SKM-1 treated with dmso at 0.1 percent for 144 hours (cell line): Measurements from ENCODE around the gene PRMT5.
"Not testable (repeated sequence)": the region's sequence is repeated elsewhere in the genome, so short reads cannot be mapped to it uniquely, and the experiment has no call there.

ENCODE experiments used
- DNase-seq: peaks from one replicate; lab custom pipeline; 2025; ENCODE audit not compliant: unreplicated experiment; lab: John Stamatoyannopoulos, UW

The PRMT5 gene

DNA sequence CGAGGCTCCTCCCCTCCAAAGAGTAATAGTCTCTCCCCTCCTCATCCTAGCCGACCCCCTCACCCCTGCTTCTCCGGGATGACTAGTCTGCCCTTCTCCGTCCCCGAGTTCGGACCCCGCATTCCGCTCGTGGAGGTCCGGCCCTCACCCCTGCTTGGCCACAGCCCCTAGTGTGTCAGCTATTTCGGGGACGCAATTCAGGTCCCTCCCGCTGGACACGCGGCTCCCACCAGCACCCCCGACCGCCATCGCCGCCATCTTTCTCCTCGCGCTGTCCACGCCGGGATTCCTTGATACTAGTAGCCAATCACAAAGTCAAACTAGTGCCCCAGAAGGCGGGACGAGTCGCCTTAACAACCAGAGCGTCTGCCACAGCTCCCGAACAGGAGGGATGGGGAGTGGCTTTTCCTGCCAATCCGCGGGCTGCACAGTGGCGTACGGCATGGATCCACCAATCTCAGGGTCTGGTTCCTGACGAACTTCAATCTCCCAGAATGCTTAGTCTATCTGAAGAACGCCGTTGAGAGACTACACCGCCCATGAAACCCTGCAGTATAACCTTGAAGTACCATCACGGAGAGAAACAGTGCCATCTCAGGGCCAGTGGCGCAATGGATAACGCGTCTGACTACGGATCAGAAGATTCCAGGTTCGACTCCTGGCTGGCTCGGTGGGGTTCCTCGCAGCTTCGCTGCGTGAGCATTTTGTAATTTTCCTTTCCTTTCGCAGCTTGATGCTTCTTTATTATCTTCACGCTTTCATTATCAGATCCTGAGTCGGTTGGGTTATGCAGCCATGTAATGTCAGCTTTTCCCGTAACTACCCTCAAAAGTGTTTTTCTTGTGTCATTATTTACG is at the start of gene PRMT5:
TSS of gene PRMT5 (minus strand) at position 273 of the 857 bp plus-strand sequence. CDS start at position 258, 15 bp downstream.
- peak; percentile 92 for DNase-seq

DNA sequence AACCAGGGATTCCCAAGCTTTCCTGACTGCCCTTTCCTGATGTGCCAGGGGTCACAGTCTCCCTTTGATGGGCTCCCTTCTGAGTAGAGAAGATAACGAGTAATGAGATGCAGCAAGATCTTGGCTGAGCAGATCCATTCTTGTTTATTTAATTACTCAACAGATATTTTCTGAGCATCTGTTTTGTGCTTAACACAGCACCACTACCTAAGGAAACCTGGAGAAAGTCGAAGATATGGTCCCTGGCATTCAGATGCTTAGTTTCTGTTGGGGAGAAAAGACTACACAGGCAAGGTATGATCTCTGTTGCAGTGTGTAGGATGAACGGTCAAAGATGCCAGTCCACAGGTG is 49.3 kb upstream of the PRMT5 start:
- no peak for DNase-seq

DNA sequence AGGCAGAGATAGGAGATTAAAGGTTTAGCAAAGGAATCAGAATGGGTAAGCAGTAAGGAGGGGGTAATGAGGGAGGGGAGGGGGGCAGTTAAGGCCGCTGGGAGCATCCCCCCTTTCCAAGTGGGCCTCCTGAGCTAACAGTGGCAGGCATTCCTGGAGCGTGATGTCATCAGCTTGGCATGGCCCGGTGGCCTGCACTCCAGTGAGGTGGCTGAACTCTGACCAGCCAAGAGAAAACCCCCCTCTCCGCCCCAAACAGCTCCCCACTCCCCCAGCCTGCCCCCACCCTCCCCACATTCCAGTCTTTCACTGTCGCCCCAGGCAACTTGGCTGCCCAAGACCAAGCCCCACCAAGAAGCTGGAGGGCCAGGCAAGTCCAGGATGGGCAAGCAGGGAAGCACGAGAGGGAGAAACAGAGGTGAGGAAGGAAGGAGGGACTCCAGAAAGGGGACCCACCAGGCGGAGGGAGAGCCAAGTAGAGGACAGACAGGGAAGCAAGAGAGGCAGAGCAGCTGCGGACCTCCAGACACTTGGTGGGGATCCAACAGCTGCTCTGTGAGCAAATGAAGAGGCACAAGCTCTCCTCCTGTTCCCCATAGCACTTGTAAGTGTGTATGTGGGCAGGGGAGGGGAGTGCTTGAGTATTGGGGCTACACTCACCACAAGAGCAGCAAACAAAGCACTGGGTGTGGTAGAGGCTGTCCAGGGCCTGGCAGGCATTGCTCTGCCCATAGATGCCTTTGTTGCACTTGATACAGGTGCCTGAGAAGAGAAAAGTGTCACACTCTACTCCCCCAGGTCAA is 48.7 kb upstream of the PRMT5 start:
- no peak for DNase-seq

DNA sequence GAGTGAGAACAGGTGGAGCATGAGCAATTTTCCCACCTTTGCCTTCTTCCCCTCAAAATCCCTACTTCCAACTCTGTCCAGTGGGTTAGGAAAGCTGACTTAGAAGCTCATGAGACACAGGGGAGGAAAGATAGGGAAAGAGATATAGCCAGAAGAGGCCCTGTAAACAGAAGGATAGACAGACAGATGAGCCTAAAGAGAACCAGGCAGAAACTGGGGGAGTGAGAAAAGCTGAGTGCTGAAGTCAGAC is 48.2 kb upstream of the PRMT5 start:
- no peak for DNase-seq

DNA sequence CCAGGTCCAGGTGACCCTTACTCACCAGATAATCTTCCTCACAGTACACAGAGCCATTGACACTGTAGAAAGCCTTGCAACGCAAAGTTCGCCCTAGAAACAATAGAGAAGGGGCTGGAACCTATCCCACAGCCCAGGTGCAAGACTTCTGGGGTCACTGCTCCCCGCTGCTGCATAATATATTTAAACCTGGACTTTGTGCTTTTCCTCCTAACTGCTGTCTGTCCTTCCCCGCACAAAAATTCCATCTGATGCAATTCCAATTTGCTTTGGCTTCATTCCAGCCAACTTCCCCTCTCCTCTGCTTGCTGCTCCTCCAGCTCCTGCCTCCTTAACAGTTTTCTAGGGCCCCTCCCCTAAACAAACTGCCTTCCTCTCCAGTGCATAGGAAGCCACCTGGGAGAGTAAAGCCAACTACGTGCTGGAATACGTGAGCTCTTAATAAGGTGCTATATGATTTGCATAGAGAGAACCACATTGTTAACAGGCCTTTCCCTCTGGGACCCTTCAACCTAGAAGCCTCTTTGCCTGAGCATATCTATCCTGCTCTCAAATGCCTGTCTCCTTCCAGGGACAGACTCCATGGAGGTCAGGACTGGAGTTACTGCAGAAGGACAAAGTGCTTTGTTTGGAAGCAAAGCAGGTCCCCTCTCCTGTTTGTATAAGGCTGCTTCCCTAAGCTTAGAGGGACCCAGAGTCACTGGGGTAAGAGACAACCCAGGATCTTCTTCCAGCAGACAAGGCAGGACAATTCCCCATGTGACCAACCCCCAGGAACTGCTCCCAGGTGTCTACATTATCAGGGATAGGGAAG is 47.7 kb upstream of the PRMT5 start:
- no peak for DNase-seq

DNA sequence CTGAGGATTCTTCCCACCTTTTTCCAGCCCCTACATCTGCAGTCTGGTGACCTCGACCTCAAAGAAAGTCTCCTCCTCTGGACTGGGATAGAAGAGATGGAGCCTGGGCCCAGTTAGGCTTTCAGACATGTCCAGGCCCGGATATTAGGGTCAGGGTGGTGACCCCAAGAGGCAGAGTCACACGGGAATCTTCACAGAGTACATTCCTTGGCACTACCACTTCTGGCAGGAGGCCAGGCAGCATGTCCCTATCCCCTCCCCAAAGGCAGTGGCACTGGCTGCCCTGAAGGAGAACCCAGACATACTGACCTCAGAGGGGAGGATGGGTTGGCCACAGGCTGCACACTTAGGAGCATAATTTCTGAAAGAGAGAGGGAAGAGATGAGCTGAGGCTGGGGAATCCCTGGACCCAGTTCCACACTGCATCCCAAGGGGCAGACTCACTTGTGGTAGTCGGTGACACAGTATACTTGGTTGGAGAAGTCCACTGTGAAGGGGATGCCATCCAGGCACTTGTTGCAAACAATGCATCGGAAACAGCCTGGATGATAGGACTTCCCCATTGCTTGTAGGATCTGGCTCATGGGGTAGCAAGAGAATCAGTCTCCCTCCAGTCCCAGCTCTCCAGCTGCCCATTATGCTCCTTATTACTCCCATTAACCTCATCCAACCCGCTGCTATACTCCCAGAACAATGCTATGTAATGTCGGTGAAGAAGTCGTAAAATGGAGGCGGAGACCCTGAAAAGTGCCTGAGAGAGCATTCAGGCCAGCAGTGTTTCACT is 45.5 kb upstream of the PRMT5 start:
- DNase-seq, result no peak

DNA sequence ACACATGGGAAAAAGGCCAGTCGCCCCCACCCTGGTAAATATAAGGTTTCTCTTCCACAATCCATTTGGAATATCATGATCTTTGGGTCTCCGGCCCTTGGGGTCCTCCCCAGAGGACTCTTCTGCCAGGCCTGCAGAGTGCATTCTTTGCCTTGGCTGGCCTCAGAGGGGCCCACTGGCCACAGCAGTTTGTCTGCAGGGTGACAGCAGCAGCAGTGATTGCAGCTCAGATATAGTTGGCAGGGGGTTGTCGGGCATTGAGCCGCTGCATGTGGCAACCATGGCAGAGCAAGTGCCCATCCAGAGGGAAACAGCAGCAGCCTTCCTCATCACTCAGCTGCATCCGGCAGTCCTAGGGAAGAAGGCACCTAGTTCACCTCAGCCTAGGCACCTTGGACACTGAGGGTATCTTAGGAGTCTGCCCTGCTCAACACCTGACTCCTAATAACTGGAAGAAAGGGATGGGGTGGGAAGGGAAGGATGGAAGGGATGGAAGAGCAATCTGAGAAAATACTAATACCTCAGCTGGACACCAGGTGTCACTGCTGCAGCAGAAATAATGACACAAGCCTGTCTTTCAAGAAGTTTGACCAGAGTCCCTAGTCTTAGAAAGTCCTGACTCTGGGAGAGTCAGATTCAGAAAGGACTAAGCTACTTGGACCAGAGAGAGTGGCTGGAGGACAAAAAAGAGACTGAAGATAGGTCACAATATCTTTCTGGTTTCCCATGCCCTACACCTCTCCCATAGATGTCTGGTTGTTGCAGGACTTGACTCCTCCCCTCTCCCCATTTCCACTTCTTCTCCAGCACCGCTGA is 44.2 kb upstream of the PRMT5 start:
- peak; percentile 11 for DNase-seq

DNA sequence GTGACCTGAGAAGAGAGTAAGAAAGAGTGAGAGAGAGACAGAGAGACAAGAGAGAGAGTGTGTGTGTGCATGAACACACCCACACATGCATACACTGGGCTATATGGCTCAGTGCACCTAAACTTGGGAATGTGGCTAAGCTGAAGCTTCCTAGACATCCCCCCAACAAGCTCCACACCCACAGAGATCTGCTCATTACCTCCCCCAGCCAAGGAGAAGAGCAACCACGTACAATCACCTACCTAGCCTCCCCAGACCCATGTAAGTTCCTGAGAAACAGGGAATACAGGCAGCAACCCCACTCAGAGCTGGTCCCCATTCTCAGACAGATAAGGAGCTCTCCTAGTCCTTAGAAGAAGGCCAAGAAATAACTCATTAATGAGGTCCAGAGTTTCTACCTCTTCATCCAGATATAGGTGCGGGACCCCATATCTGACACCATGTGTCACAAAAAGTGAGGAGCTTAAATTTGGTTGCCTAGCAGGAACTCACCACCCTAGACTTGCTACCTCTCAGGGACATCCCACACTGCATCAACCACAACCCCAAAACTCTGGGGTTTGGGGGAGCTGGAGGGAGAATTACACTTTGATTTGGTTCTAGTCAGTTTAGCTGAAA is 43.2 kb upstream of the PRMT5 start:
- no peak for DNase-seq

DNA sequence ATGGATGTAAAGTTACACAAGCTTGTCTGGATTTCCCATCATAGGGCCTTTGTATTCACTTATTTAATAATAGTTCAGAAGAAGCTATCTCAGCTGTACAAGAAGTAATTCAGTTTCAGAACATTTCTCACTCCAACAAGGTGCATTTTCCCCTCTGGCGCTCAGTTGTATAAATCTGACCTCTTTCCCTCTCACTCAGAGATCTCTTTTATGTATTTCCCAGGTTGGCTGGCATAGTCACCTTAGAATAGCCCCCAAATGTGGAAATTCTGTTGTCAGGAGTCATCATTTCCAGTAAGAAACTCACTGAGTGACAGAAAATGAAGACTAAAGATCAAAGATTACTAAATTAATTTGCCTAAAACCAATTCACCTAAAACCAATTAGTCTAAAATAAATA is 42.0 kb upstream of the PRMT5 start:
- DNase-seq, result no peak

DNA sequence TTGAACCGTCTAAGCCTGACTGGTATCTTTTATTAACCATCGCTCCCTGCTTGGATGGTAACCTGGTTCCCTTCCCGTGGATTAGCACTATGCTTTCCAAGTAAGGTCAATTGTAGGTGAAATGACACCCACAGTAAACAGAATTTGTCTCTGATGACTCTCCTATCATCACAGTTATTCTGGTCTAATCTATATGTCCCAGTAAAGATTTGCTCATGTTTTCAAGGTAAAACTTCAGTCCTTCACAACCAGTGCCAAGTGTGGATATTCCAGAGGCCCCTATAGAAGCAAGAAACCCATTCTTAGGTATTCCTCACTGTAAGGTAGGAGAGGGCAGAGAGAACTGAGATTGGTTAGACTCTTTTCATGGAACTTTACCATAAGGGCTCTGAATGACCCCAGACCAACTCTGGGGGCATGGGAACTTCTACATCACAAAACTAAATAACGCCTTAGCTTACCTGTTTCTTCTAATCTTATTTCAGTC is 37.6 kb upstream of the PRMT5 start:
- no peak for DNase-seq

DNA sequence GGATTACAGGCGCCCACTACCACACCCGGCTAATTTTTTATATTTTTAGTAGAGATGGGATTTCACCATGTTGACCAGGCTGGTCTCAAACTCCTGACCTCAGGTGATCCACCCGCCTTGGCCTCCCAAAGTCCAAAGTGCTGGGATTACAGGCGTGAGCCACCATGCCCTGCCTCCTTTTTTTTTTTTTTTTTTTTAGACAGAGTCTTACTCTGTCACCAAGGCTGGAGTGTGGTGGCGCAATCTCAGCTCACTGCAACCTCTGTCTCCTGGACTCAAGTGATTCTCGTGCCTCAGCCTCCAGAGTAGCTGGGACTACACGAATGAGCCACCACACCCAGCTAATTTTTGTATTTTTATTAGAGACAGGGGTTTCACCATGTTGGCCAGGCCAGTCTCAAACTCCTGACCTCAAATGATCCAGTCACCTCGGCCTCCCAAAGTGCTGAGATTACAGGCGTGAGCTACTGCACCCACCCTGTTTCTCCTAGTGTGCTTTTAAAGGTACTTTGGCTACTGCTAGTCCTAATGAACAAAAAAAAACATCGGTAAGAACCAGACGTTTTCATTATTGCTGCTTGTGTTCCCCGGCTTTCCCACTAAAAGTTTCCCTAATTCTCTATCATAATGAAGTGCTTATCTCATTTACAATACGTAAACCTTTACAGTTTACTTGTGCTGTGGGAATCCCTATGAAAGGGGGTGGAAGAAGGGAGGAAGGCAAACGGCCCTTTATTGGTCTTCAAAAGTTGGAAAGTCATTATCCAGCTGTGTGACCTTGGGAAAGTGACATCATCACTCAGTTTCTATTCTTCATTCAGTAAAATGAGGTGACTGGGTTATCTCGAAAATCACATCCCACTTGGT is 37.0 kb upstream of the PRMT5 start:
- not testable (repeated sequence) for DNase-seq

DNA sequence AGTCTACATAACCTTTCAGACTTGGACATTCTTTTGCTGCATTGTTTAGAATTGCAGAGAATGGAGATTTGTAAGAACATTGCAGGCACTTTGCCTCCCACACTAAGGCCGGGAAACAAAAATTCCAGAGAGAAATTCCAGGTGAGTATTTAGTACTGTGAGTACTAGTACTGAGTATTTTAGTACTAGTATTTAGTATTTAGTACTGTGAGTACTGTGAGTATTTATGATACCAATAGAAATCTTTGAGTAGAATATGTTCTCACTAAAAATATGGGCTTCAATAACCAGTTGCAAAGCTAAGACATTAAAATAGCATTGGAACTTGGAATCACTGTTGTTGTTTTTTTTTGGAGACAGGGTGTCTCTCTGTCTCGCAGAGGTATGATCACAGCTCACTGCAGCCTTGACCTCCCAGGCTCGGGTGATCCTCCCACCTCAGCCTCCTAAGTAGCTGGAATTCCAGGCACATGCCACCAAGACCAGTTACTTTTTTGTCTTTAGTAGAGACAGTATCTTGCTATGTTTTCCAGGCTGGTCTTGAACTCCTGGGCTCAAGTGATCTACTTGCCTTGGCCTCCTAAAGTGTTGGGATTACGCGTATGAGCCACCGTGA is 33.0 kb upstream of the PRMT5 start:
- no peak for DNase-seq

DNA sequence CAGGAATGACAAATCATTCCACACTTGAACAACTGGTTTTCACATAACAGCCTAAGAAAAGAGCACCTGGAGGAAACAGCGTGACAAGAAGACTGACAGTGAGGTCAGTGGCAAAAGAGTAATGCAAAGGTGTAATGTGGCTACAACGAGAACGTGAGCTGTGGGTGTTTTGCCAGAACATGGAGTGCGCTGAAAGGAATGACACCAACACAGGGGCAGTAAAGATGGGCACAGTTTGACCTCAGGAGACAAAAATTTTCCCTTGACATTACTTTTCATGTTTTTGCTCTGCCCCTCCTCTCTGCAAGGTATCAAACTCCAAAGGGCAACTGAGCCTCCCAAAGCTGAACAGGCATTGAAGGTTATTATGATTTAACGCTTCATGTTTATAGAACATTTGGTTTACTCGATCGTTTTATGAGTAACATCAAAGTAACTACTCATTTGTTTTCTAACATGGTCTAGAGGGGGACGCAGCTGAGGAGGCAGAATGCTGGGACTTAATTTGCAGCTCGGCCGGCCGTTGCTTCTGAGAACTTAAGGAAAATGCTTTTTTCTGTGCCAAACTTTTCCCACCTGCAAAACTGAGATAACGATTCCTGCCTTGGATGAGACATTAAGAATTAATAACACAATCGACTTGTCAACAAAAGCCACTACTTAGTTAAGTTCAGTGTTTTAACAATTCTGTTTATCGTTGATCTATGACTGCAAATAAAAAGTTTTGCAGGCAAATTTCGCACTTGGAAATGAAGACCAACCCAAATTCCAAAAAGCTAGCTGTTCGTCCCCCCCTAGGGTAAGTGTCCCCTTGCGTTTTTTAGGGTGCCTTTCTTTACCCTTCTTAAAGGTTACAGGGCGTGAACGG is 26.8 kb upstream of the PRMT5 start:
- DNase-seq, result no peak

DNA sequence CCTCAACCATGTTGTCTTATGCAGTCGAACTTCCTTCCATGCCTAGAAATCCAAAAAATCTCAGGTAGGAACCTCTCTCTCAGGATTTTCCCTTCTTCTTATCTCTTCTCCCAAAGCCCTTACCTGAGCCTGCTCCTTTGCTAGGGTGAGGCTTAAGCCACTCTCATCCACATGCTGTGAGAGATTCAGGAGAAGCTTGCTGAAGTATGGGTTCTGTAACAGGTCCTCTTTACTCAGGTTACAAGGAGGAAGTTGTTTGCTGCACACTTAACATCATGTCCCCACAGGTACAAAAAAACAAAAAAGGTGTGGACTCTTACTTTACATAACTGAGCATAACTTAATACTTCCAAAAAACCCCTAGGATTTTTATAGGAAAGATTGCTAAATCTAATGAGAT is 23.2 kb upstream of the PRMT5 start:
- DNase-seq, result no peak

DNA sequence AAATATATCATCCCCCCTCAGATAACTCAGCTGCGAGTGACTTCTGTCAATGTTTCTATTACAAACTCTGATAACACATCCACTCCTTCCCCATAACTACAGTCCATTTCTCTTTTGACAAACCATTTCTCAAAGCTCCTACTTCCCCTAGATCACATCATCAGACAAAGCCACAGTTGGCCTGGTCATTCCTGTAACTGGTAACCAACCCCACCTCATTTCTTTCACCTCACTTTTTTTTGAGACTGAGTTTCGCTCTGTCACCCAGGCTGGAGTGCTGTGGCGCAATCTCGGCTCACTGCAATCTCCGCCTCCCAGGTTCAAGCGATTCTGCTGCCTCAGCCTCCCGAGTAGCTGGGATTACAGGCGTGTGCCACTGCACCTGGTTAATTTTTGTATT is 22.6 kb upstream of the PRMT5 start:
- peak; percentile 49 for DNase-seq

DNA sequence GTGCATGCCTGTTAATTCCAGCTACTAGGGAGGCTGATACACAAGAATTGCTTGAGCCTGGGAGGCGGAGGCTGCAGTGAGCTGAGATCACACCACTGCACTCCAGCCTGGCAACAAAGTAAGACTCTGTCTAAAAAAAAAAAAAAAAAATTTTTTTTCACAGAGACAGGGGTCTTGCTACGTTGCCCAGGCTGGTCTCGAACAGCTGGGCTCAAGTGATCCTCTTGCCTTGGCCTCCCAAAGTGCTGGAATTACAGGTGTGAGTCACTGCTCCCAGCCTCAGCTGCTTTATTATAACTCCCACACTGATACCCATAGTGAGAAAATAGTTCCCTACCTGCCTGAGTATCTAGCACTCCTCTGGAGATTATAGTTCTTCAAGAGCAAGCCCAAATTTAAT is 16.5 kb upstream of the PRMT5 start:
- DNase-seq, result no peak

DNA sequence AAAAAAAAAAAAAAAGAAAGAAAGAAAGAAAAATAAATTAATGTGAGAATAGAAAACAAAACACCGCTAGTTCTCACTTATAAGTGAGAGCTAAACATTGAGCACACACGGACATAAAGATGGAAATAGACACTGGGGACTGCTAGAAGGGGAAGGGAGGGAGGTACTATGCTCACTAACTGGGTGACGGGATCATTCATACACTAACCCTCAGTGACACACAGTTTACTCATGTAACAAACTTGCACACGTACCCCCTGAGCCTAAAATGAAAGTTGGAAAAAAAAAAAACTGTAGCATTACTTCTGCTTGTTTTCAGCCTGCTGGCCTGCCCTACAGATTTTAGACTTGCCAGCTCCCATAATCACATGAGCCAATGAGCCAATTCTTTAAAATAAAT is 10.5 kb upstream of the PRMT5 start:
- DNase-seq, result no peak
